Heart left ventricle (tissue), 13 donors: Measurements from ENCODE around the gene HEMK1.

Source experiments
- POLR2A ChIP-seq, 2 donors: fragments of 450-650 bp; IDR thresholded peaks; one replicate each; pipeline ENCODE4 v1.6.1; 2017; ENCODE audit warnings: antibody characterized with exemption in 2 of 2, mild to moderate bottlenecking in 2 of 2, moderate library complexity in 2 of 2
- TF ChIP-seq, protein P1 (sequence below), 12 donors: fragments of 200-600 bp; sonication (generic) in 4 of 12; IDR thresholded peaks; one replicate each; pipeline versions ENCODE4 v1.5.0 to v1.8.0; 2018 to 2022; ENCODE audit warnings: antibody characterized with exemption in 12 of 12, mild to moderate bottlenecking in 5 of 12
- donor health status: ischemic (EF 13 %, LVEDD 7.1; RV severe dilation, severe dysfunction).
- donor health status: DM: no; HTN: yes; CAD: no.
- donor health status: DM: no; HTN: no; CAD: no.
- donor health status: ischemic (EF 25% LVEDD 6.9; RV normal size, moderate dysfunction).
- donor health status: ischemic (EF 25% LVEDD 5.7; RV mildly dilated, moderate dysfunction).
- donor health status: ischemic (EF 35%, LVEDD 5.7; RV mildly dilated, moderate dysfunction).
- donor health status: nonischemic (EF 11% LVEDD 7.7; RV severe dilation, severe dysfunction).
- donor health status: DM: yes; HTN: yes; CAD: no.
- donor health status: PGD.
- donor health status: ischemic (EF 29% LVEDD 5.4; RV normal size, mild dysfunction).
- donor health status: nonischemic (EF 23%, LVEDD 6.1; RV moderate dilation, normal function).

GRCh38 chr3:50630394-50630793 is 61.1 kb downstream of the HEMK1 start:
- no peak for TF ChIP-seq POLR2A (IDR thresholded peaks at IDR 0.05)
- TF ChIP-seq, protein P1, sequence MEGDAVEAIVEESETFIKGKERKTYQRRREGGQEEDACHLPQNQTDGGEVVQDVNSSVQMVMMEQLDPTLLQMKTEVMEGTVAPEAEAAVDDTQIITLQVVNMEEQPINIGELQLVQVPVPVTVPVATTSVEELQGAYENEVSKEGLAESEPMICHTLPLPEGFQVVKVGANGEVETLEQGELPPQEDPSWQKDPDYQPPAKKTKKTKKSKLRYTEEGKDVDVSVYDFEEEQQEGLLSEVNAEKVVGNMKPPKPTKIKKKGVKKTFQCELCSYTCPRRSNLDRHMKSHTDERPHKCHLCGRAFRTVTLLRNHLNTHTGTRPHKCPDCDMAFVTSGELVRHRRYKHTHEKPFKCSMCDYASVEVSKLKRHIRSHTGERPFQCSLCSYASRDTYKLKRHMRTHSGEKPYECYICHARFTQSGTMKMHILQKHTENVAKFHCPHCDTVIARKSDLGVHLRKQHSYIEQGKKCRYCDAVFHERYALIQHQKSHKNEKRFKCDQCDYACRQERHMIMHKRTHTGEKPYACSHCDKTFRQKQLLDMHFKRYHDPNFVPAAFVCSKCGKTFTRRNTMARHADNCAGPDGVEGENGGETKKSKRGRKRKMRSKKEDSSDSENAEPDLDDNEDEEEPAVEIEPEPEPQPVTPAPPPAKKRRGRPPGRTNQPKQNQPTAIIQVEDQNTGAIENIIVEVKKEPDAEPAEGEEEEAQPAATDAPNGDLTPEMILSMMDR (IDR thresholded peaks at IDR 0.05): no peak
